Heart right ventricle (tissue), 16 donors: ENCODE measurements around the gene NPR1. TPM values are rescaled to one million over a fixed set of nuclear protein-coding genes. Genes with fewer than 3 reads are reported as not detected.

ENCODE experiments used
- ATAC-seq, 8 donors: fragments of 200-7000 bp; cut with Tn5 transposase; one replicate each; pipeline ENCODE4 v1.9.1; 2020; ENCODE audit warnings: mild to moderate bottlenecking in 8 of 8, moderate library complexity in 8 of 8, moderate number of reproducible peaks in 1 of 8
- DNase-seq, 2 donors: peaks; one replicate each; pipeline ENCODE4 v3.0.0-alpha.2; 2020
- H3K27ac ChIP-seq, 10 donors: fragments of 200-600 bp; sonication (generic) in 2 of 10; one replicate each; pipeline versions ENCODE4 v1.5.0 to v1.8.0; 2020 to 2022; ENCODE audit warnings: mild to moderate bottlenecking in 3 of 10
- H3K27me3 ChIP-seq, 7 donors: fragments of 200-600 bp; one replicate each; pipeline ENCODE4 v1.8.0; 2021 to 2022; ENCODE audit warnings: mild to moderate bottlenecking in 2 of 7
- H3K36me3 ChIP-seq, 9 donors: fragments of 200-600 bp; sonication (generic) in 1 of 9; one replicate each; pipeline versions ENCODE4 v1.5.0 to v1.8.0; 2020 to 2022; ENCODE audit warnings: mild to moderate bottlenecking in 2 of 9
- H3K4me1 ChIP-seq, 9 donors: fragments of 200-600 bp; sonication (generic) in 1 of 9; one replicate each; pipeline versions ENCODE4 v1.5.0 to v1.8.0; 2020 to 2022; ENCODE audit warnings: mild to moderate bottlenecking in 4 of 9
- H3K4me3 ChIP-seq, 10 donors: fragments of 200-600 bp; sonication (generic) in 2 of 10; one replicate each; pipeline versions ENCODE4 v1.5.0 to v1.8.0; 2020 to 2022; ENCODE audit warnings: mild to moderate bottlenecking in 7 of 10, moderate library complexity in 2 of 10
- H3K9me3 ChIP-seq, 11 donors: fragments of 200-600 bp in 10 of 11; sonication (generic) in 2 of 11; one replicate each; pipeline versions ENCODE4 v1.5.0 to v1.8.0; 2013 to 2022; ENCODE audit warnings: mild to moderate bottlenecking in 2 of 11, control low read depth in 1 of 11, moderate library complexity in 1 of 11
- CTCF ChIP-seq, 9 donors: fragments of 200-600 bp; sonication (generic) in 2 of 9; IDR thresholded peaks; one replicate each; pipeline versions ENCODE4 v1.5.0 to v1.8.0; 2021 to 2022; ENCODE audit warnings: antibody characterized with exemption in 9 of 9, mild to moderate bottlenecking in 5 of 9, moderate library complexity in 1 of 9
- WGBS, 2 donors: extraction: QIAGEN DNeasy Blood & Tissue Kit; methylation state at CpG; one replicate each; pipeline ENCODE4 v1.1.7; 2013; ENCODE audit warnings: inconsistent platforms in 1 of 2; 5-methylcytosine and 5-hydroxymethylcytosine counted together
- intact Hi-C, 10 donors: fragments of 100-400 bp; cut with DNase I; formaldehyde crosslinking; loops; one replicate each; pipeline versions ENCODE4 v1.11.1 to v1.14.2; 2022
- polyA plus RNA-seq, 2 donors: library from polyadenylated mRNA; stranded (reverse); fragments of 200-250 nt; gene quantifications; one replicate each; pipeline ENCODE4 v1.2.3, GENCODE V29; 2013
- total RNA-seq, 10 donors: library from RNA; stranded (reverse); fragmentation: NEBNext Ultra II Directional in 3 of 10; extraction: Animal tissue kit (Norgen Biotek cat#: 25700) in 3 of 10; gene quantifications; one replicate each; pipeline versions ENCODE4 v1.2.1 to v1.2.4, GENCODE V29; 2021 to 2023
- donor health status: Arrhythmogenic right ventricular cardiomyopathy.
- donor health status: ischemic (EF 13 %, LVEDD 7.1; RV severe dilation, severe dysfunction).
- donor health status: healthy with polysubstance abuse.
- donor health status: DM: no; HTN: yes; CAD: no.
- donor health status: DM: no; HTN: no; CAD: no.
- donor health status: ischemic (EF 25% LVEDD 6.9; RV normal size, moderate dysfunction).
- donor health status: ischemic (EF 25% LVEDD 5.7; RV mildly dilated, moderate dysfunction).
- donor health status: healthy.
- donor health status: DM: yes; HTN: yes; CAD: no.
- donor health status: Ischemic cardiomyopathy.
- donor health status: ischemic (EF 35%, LVEDD 5.7; RV mildly dilated, moderate dysfunction).
- donor health status: nonischemic (EF 11% LVEDD 7.7; RV severe dilation, severe dysfunction).
- donor health status: DM: yes; HTN: yes; CAD: no.
- donor health status: PGD.
- donor health status: ischemic (EF 29% LVEDD 5.4; RV normal size, mild dysfunction).
- donor health status: nonischemic (EF 23%, LVEDD 6.1; RV moderate dilation, normal function).

NPR1 gene
- total and polyA plus RNA-seq, 12 donors = 8.0 to 29.0 (median 10.9) TPM

- Histone ChIP-seq H3K27ac (peak overlapping the region in 2 of 10 donors; percentile 20 to 23), H3K9me3 (no peaks in the 10 kb centered on the region), H3K4me1 (peaks cover 2 to 42% (median 19%) of the 10 kb centered on the region in 9 donors), H3K27me3 (no peaks in the 10 kb centered on the region), H3K4me3 (no peak overlapping the region), H3K36me3 (peaks cover 0 to 26% (median 14%) of the 10 kb centered on the region in 9 donors)
- TF ChIP-seq CTCF (IDR thresholded peaks at IDR 0.05) = no peak
- ATAC-seq (peak in 7 of 8 donors; percentile 54 to 83 (median 80)), DNase-seq (peak; percentile 59 to 66)
- WGBS, 2 donors = 80 to 83% methylated on average over 2 of the region's 2 CpGs
- intact Hi-C loops = loop anchor here in 1 of 10 donors (10.0 kb wide), 1 partner anchor 75 kb away; no protein-coding TSS in a partner anchor
Observed at GRCh38 chr1:153649863-153650235, 28.6 kb upstream of the NPR1 start.

GRCh38 chr1:153651771-153652170 is 26.7 kb upstream of the NPR1 start:
- 81 to 85% methylated on average over 1 of the region's 1 CpG for WGBS, 2 donors
- intact Hi-C loops = loop anchor here in 1 of 10 donors (10.0 kb wide), 1 partner anchor 77 kb away; no protein-coding TSS in a partner anchor
- no peaks in the 10 kb centered on the region for H3K9me3 ChIP-seq
- H3K4me1 ChIP-seq = peaks cover 2 to 38% (median 19%) of the 10 kb centered on the region in 9 donors
- no peak overlapping the region for H3K27ac ChIP-seq
- TF ChIP-seq CTCF (IDR thresholded peaks at IDR 0.05) = no peak
- peaks cover 0 to 7% (median 0%) of the 10 kb centered on the region in 9 donors for H3K36me3 ChIP-seq
- ATAC-seq = no peak
- H3K4me3 ChIP-seq = no peak overlapping the region
- no peak for DNase-seq
- H3K27me3 ChIP-seq = no peaks in the 10 kb centered on the region

GRCh38 chr1:153652805-153653500 is 25.5 kb upstream of the NPR1 start:
- no peaks in the 10 kb centered on the region for H3K27me3 ChIP-seq
- TF ChIP-seq CTCF (IDR thresholded peaks at IDR 0.05) = no peak
- ATAC-seq (peak in 3 of 8 donors; percentile 37 to 52 (median 48)), DNase-seq (no peak)
- peaks cover 2 to 31% (median 19%) of the 10 kb centered on the region in 9 donors for H3K4me1 ChIP-seq
- no peaks in the 10 kb centered on the region for H3K36me3 ChIP-seq
- no peak overlapping the region for H3K4me3 ChIP-seq
- peak overlapping the region in 6 of 10 donors; percentile 42 to 76 (median 58) for H3K27ac ChIP-seq
- H3K9me3 ChIP-seq = no peaks in the 10 kb centered on the region
- WGBS, 2 donors = 38 to 59% methylated on average over 3 of the region's 3 CpGs
- intact Hi-C loops = loop anchor here in 1 of 10 donors (10.0 kb wide), 1 partner anchor 78 kb away; no protein-coding TSS in a partner anchor

- no peak for ATAC-seq
- H3K27ac ChIP-seq = no peak overlapping the region
- no peak for TF ChIP-seq CTCF (IDR thresholded peaks at IDR 0.05)
- H3K9me3 ChIP-seq = no peaks in the 10 kb centered on the region
- 85 to 89% methylated on average over 3 of the region's 3 CpGs for WGBS, 2 donors
- DNase-seq = no peak
- no peak overlapping the region for H3K4me3 ChIP-seq
- peaks cover 0 to 7% (median 6%) of the 10 kb centered on the region in 9 donors for H3K36me3 ChIP-seq
- intact Hi-C loops = loop anchor here in 1 of 10 donors (10.0 kb wide), 1 partner anchor 81 kb away; no protein-coding TSS in a partner anchor
- no peaks in the 10 kb centered on the region for H3K27me3 ChIP-seq
- peaks cover 3 to 31% (median 20%) of the 10 kb centered on the region in 9 donors for H3K4me1 ChIP-seq
Observed at GRCh38 chr1:153655333-153655732, 23.2 kb upstream of the NPR1 start.
